HEK293 (cell line): ENCODE results near the gene DNAJB6.

ENCODE experiments used
- CTCF ChIA-PET: fragments of 350-600 bp; formaldehyde crosslinking; extraction: SDS; loops from one replicate; lab custom pipeline; 2021; ENCODE audit warnings: antibody characterized with exemption; lab: Yijun Ruan, JAX
- POLR2A ChIA-PET: fragments of 300-600 bp; formaldehyde crosslinking; extraction: SDS; loops from one replicate; lab custom pipeline; 2020; ENCODE audit warnings: antibody characterized with exemption, inconsistent platforms; lab: Yijun Ruan, JAX
- H3K27ac ChIP-seq: fragments of 200-500 bp; sonication (Bioruptor generic); 2 replicates; pipeline ENCODE4 v1.5.1; 2014; ENCODE audit warnings: low read depth, low read length, control low read depth, inconsistent platforms; ENCODE audit errors: extremely low read depth
- H3K36me3 ChIP-seq, 2 experiments: fragments of 200-500 bp in 1 of 2; sonication (Bioruptor generic) in 1 of 2; 1 replicate in 1 of 2; 2 replicates in 1 of 2; pipeline ENCODE4 v1.5.1; 2014 to 2017; ENCODE audit warnings: inconsistent platforms in 2 of 2, low read length in 2 of 2; ENCODE audit not compliant: control insufficient read depth in 2 of 2, insufficient read depth in 1 of 2
- H3K4me1 ChIP-seq: fragments of 200-500 bp; sonication (Bioruptor generic); 2 replicates; pipeline ENCODE4 v1.5.1; 2014; ENCODE audit warnings: mild to moderate bottlenecking, low read length, inconsistent platforms; ENCODE audit not compliant: control insufficient read depth, insufficient read depth
- H3K4me3 ChIP-seq: 2 replicates; pipeline ENCODE4 v1.5.1; 2011; ENCODE audit warnings: low read depth, mild to moderate bottlenecking, control low read depth, low read length, moderate library complexity
- H3K9me3 ChIP-seq: fragments of 200-500 bp; sonication (Bioruptor generic); 2 replicates; pipeline ENCODE4 v1.5.1; 2014; ENCODE audit warnings: low read depth, low read length, inconsistent platforms; ENCODE audit not compliant: control insufficient read depth, insufficient read depth
- AEBP2 ChIP-seq: fragments of 450-650 bp; formaldehyde crosslinking; IDR thresholded peaks from 2 replicates; pipeline ENCODE4 v1.5.1; 2016; ENCODE audit warnings: missing biosample characterization, missing genetic modification characterization, borderline replicate concordance
- GLIS2 ChIP-seq: fragments of 450-650 bp; formaldehyde crosslinking; IDR thresholded peaks from 2 replicates; pipeline ENCODE4 v1.5.1; 2016; ENCODE audit warnings: missing biosample characterization, missing genetic modification characterization
- KLF1 ChIP-seq: fragments of 450-650 bp; formaldehyde crosslinking; IDR thresholded peaks from 2 replicates; pipeline ENCODE4 v1.5.1; 2016; ENCODE audit warnings: missing biosample characterization, missing genetic modification characterization
- MEIS1 ChIP-seq: sonication (generic); formaldehyde crosslinking; IDR thresholded peaks from 2 replicates; pipeline ENCODE4 v1.8.1; 2022; ENCODE audit warnings: missing genetic modification reagents, mild to moderate bottlenecking, borderline replicate concordance
- PRDM6 ChIP-seq: fragments of 450-650 bp; formaldehyde crosslinking; IDR thresholded peaks from 2 replicates; pipeline ENCODE4 v1.5.1; 2017; ENCODE audit warnings: missing biosample characterization, missing genetic modification characterization
- SALL2 ChIP-seq: fragments of 450-650 bp; formaldehyde crosslinking; IDR thresholded peaks from 2 replicates; pipeline ENCODE4 v1.5.0; 2017; ENCODE audit warnings: missing biosample characterization, mild to moderate bottlenecking, missing genetic modification characterization, borderline replicate concordance
- YY1 ChIP-seq: fragments of 450-650 bp; formaldehyde crosslinking; IDR thresholded peaks from 2 replicates; pipeline ENCODE4 v1.5.1; 2018; ENCODE audit warnings: missing biosample characterization, missing genetic modification characterization
- ZBTB1 ChIP-seq: fragments of 450-650 bp; formaldehyde crosslinking; IDR thresholded peaks from 2 replicates; pipeline ENCODE4 v1.5.1; 2016; ENCODE audit warnings: missing biosample characterization, missing genetic modification characterization
- ZBTB8A ChIP-seq: fragments of 450-650 bp; formaldehyde crosslinking; IDR thresholded peaks from 2 replicates; pipeline ENCODE4 v1.5.1; 2016; ENCODE audit warnings: missing biosample characterization, missing genetic modification characterization
- ZEB2 ChIP-seq: fragments of 450-650 bp; formaldehyde crosslinking; IDR thresholded peaks from 2 replicates; pipeline ENCODE4 v1.5.1; 2016; ENCODE audit warnings: missing biosample characterization, missing genetic modification characterization
- ZFHX2 ChIP-seq: fragments of 450-650 bp; formaldehyde crosslinking; conservative IDR thresholded peaks from 2 replicates; pipeline ENCODE4 v1.5.1; 2016; ENCODE audit warnings: missing biosample characterization, missing genetic modification characterization
- ZNF146 ChIP-seq: fragments of 450-650 bp; formaldehyde crosslinking; IDR thresholded peaks from 2 replicates; pipeline ENCODE4 v1.5.1; 2016; ENCODE audit warnings: missing biosample characterization, missing genetic modification characterization
- ZNF155 ChIP-seq: fragments of 450-650 bp; formaldehyde crosslinking; IDR thresholded peaks from 2 replicates; pipeline ENCODE4 v1.5.1; 2016; ENCODE audit warnings: missing biosample characterization, missing genetic modification characterization
- ZNF18 ChIP-seq: fragments of 450-650 bp; formaldehyde crosslinking; IDR thresholded peaks from 2 replicates; pipeline ENCODE4 v1.5.1; 2016; ENCODE audit warnings: missing biosample characterization, missing genetic modification characterization
- ZNF2 ChIP-seq: fragments of 450-650 bp; formaldehyde crosslinking; IDR thresholded peaks from 2 replicates; pipeline ENCODE4 v1.5.1; 2016; ENCODE audit warnings: missing biosample characterization, missing genetic modification characterization
- ZNF214 ChIP-seq: fragments of 450-650 bp; formaldehyde crosslinking; IDR thresholded peaks from 2 replicates; pipeline ENCODE4 v1.5.1; 2017; ENCODE audit warnings: missing biosample characterization, mild to moderate bottlenecking, missing genetic modification characterization, borderline replicate concordance
- ZNF223 ChIP-seq: fragments of 450-650 bp; formaldehyde crosslinking; IDR thresholded peaks from 2 replicates; pipeline ENCODE4 v1.5.1; 2016; ENCODE audit warnings: missing biosample characterization, missing genetic modification characterization
- ZNF311 ChIP-seq: fragments of 450-650 bp; formaldehyde crosslinking; IDR thresholded peaks from 2 replicates; pipeline ENCODE4 v1.5.1; 2017; ENCODE audit warnings: missing biosample characterization, missing genetic modification characterization, borderline replicate concordance
- ZNF354C ChIP-seq: fragments of 450-650 bp; formaldehyde crosslinking; IDR thresholded peaks from 2 replicates; pipeline ENCODE4 v1.5.1; 2016; ENCODE audit warnings: missing biosample characterization, missing genetic modification characterization, low read depth, borderline replicate concordance
- ZNF426 ChIP-seq: fragments of 450-650 bp; formaldehyde crosslinking; IDR thresholded peaks from 2 replicates; pipeline ENCODE4 v1.5.1; 2017; ENCODE audit warnings: missing biosample characterization, missing genetic modification characterization, mild to moderate bottlenecking, inconsistent platforms, moderate library complexity
- ZNF514 ChIP-seq: fragments of 450-650 bp; formaldehyde crosslinking; IDR thresholded peaks from 2 replicates; pipeline ENCODE4 v1.5.1; 2016; ENCODE audit warnings: missing biosample characterization, missing genetic modification characterization
- ZNF530 ChIP-seq: fragments of 450-650 bp; formaldehyde crosslinking; IDR thresholded peaks from 2 replicates; pipeline ENCODE4 v1.5.1; 2016; ENCODE audit warnings: low read depth, missing biosample characterization, missing genetic modification characterization
- ZNF558 ChIP-seq: fragments of 450-650 bp; formaldehyde crosslinking; IDR thresholded peaks from 2 replicates; pipeline ENCODE4 v1.5.1; 2016; ENCODE audit warnings: missing biosample characterization, missing genetic modification characterization
- ZNF596 ChIP-seq: fragments of 450-650 bp; IDR thresholded peaks from 2 replicates; pipeline ENCODE4 v1.5.0; 2018; ENCODE audit warnings: missing biosample characterization, mild to moderate bottlenecking, missing genetic modification characterization, moderate library complexity
- ZNF626 ChIP-seq: fragments of 450-650 bp; sonication (Bioruptor Pico); formaldehyde crosslinking; IDR thresholded peaks from 2 replicates; pipeline ENCODE4 v1.5.1; 2018; ENCODE audit warnings: missing biosample characterization, missing genetic modification characterization, inconsistent platforms
- ZNF707 ChIP-seq: fragments of 450-650 bp; formaldehyde crosslinking; IDR thresholded peaks from 2 replicates; pipeline ENCODE4 v1.5.1; 2016; ENCODE audit warnings: missing biosample characterization, missing genetic modification characterization
- ZNF791 ChIP-seq: fragments of 450-650 bp; formaldehyde crosslinking; IDR thresholded peaks from 2 replicates; pipeline ENCODE4 v1.5.1; 2016; ENCODE audit warnings: missing biosample characterization, missing genetic modification characterization
- ZNF792 ChIP-seq: fragments of 450-650 bp; formaldehyde crosslinking; IDR thresholded peaks from 2 replicates; pipeline ENCODE4 v1.5.1; 2016; ENCODE audit warnings: missing biosample characterization, missing genetic modification characterization
- ZSCAN4 ChIP-seq: fragments of 450-650 bp; formaldehyde crosslinking; IDR thresholded peaks from 2 replicates; pipeline ENCODE4 v1.5.1; 2017; ENCODE audit warnings: missing biosample characterization, missing genetic modification characterization
- TF ChIP-seq, protein P1 (sequence below): fragments of 450-650 bp; formaldehyde crosslinking; IDR thresholded peaks from 2 replicates; pipeline ENCODE4 v1.5.1; 2016; ENCODE audit warnings: missing biosample characterization, missing genetic modification characterization

Gene DNAJB6

DNA sequence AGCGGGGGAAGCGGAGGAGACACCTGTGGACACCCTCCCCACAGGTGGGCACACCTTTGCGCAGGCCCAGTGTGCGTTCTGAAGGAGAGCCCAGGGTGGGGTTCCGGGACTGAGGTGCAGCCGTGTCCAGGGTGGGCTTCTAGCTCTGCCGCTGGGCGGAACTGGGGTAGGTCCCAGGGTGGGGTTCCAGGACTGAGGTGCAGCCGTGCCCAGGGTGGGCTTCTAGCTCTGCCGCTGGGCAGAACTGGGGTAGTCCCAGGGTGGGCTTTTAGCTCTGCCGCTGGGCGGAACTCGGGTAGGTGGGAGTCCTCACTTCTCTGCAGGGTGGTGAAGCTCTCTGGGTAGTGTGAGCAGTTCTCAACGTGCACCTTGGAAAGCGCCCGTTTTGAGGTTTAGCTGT is 78.7 kb downstream of the DNAJB6 start (continued):
- TF ChIP-seq, protein P1, sequence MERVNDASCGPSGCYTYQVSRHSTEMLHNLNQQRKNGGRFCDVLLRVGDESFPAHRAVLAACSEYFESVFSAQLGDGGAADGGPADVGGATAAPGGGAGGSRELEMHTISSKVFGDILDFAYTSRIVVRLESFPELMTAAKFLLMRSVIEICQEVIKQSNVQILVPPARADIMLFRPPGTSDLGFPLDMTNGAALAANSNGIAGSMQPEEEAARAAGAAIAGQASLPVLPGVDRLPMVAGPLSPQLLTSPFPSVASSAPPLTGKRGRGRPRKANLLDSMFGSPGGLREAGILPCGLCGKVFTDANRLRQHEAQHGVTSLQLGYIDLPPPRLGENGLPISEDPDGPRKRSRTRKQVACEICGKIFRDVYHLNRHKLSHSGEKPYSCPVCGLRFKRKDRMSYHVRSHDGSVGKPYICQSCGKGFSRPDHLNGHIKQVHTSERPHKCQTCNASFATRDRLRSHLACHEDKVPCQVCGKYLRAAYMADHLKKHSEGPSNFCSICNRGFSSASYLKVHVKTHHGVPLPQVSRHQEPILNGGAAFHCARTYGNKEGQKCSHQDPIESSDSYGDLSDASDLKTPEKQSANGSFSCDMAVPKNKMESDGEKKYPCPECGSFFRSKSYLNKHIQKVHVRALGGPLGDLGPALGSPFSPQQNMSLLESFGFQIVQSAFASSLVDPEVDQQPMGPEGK (tag by site-specific recombination): no peak
- TF ChIP-seq ZNF558 (no peak), ZNF791 (tag by site-specific recombination) (no peak), ZNF426 (tag by site-specific recombination) (no peak), ZNF2 (tag by site-specific recombination) (no peak), ZNF354C (tag by site-specific recombination) (no peak), ZNF514 (tag by site-specific recombination) (no peak), ZNF626 (tag by site-specific recombination) (no peak), ZNF214 (tag by site-specific recombination) (no peak), ZNF596 (tag by site-specific recombination) (no peak), GLIS2 (no peak)

GRCh38 chr7:157416011-157416410 is 79.2 kb downstream of the DNAJB6 start:
- TF ChIP-seq ZNF18 (tag by site-specific recombination) (no peak), ZBTB1 (tag by site-specific recombination) (no peak), AEBP2 (tag by site-specific recombination) (no peak), ZBTB8A (tag by site-specific recombination) (no peak), ZNF311 (tag by site-specific recombination) (no peak), MEIS1 (CRISPR knock-in tag) (no peak), ZSCAN4 (no peak), ZEB2 (no peak), PRDM6 (tag by site-specific recombination) (no peak), ZNF707 (tag by site-specific recombination) (no peak), ZNF530 (tag by site-specific recombination) (no peak), ZNF155 (no peak), SALL2 (tag by site-specific recombination) (no peak), ZFHX2 (no peak), ZNF146 (tag by site-specific recombination) (no peak), ZNF558 (no peak), YY1 (no peak), ZNF223 (tag by site-specific recombination) (no peak), KLF1 (tag by site-specific recombination) (no peak), ZNF792 (tag by site-specific recombination) (no peak)
- no peak overlapping the region for H3K4me3 ChIP-seq
- ChIA-PET POLR2A (no interaction called here), CTCF (no interaction called here)
- no peak overlapping the region for H3K27ac ChIP-seq
- no peaks in the 10 kb centered on the region for H3K4me1 ChIP-seq
- peaks cover 0 to 36% of the 10 kb centered on the region in 2 experiments; a peak in 2 of 3 replicates for H3K36me3 ChIP-seq
- no peaks in the 10 kb centered on the region for H3K9me3 ChIP-seq
